GM21529 (cell line): Measurements from ENCODE around the gene MEI1.

Source experiments
- ATAC-seq: cut with Tn5 transposase; IDR thresholded peaks from one replicate; pipeline ENCODE4 v1.9.1; 2021; ENCODE audit not compliant: unreplicated experiment

Gene MEI1

GRCh38 chr22:41780746-41781505 lies 81.6 kb downstream of the MEI1 start:
- ATAC-seq, result peak; percentile 87

GRCh38 chr22:41781507-41781906 lies 82.2 kb downstream of the MEI1 start:
- peak; percentile 16 for ATAC-seq

- ATAC-seq, result no peak
These were observed 83.0 kb downstream of the MEI1 start for GRCh38 chr22:41782316-41782715.

- ATAC-seq, result no peak
These were observed 83.4 kb downstream of the MEI1 start for GRCh38 chr22:41782751-41783150.

GRCh38 chr22:41787331-41787730 lies 88.0 kb downstream of the MEI1 start:
- ATAC-seq, result no peak

GRCh38 chr22:41793871-41794270 lies 94.6 kb downstream of the MEI1 start:
- ATAC-seq, result no peak

GRCh38 chr22:41798736-41799135 lies 99.4 kb downstream of the MEI1 start:
- no peak for ATAC-seq

GRCh38 chr22:41799486-41800347 lies 100.4 kb downstream of the MEI1 start:
- ATAC-seq, result peak; percentile 27

GRCh38 chr22:41800348-41801146 lies 101.2 kb downstream of the MEI1 start, which contains the start of gene CCDC134:
Gene CCDC134 (plus strand): TSS chr22:41800679. CDS start chr22:41808891, 8,212 bp downstream.
- peak; percentile 83 for ATAC-seq

GRCh38 chr22:41801147-41801819 lies 102.0 kb downstream of the MEI1 start:
- no peak for ATAC-seq

GRCh38 chr22:41801886-41802285 lies 102.6 kb downstream of the MEI1 start:
- ATAC-seq, result no peak

- no peak for ATAC-seq
These were observed 106.3 kb downstream of the MEI1 start for GRCh38 chr22:41805639-41806038.

- ATAC-seq, result no peak
These were observed 109.1 kb downstream of the MEI1 start for GRCh38 chr22:41808400-41808799.

- ATAC-seq, result no peak
These were observed 110.7 kb downstream of the MEI1 start for GRCh38 chr22:41810022-41810421.

GRCh38 chr22:41812805-41813545 lies 113.7 kb downstream of the MEI1 start:
- ATAC-seq, result no peak

- no peak for ATAC-seq
These were observed 114.6 kb downstream of the MEI1 start for GRCh38 chr22:41813726-41814410.

GRCh38 chr22:41815716-41816115 lies 116.4 kb downstream of the MEI1 start:
- no peak for ATAC-seq

GRCh38 chr22:41816241-41816640 lies 116.9 kb downstream of the MEI1 start:
- no peak for ATAC-seq

- ATAC-seq, result no peak
These were observed 117.6 kb downstream of the MEI1 start for GRCh38 chr22:41816871-41817270.
